NK-92 (cell line): ENCODE data around the gene CACNA1C.

Experiments
- DNase-seq: peaks from one replicate; lab custom pipeline; 2025; ENCODE audit not compliant: unreplicated experiment; lab: John Stamatoyannopoulos, UW

CACNA1C gene

GRCh38 chr12:2435511-2435910 is 382.7 kb downstream of the CACNA1C start:
- no peak for DNase-seq

- DNase-seq, result no peak
Measured at GRCh38 chr12:2439332-2440100, 386.7 kb downstream of the CACNA1C start.

DNA sequence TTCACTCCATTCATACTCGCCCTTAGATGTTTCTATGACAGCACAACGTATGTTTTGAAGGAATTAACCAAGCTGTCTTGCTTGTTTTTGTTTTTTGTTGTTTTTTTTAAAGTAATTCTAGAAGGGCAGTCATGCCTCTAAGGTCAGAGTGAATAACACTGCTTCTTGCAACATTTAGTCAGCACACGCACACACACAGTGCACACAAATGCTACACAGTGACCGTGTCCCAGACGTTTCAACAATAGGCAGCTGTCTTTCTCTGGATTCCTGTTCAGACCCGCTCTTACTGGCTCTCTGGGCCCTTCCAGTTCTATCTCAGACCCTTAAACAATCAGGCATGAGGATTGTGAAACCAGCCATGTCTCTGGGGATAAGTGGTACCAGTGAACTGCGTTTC is 391.0 kb downstream of the CACNA1C start:
- no peak for DNase-seq

DNA sequence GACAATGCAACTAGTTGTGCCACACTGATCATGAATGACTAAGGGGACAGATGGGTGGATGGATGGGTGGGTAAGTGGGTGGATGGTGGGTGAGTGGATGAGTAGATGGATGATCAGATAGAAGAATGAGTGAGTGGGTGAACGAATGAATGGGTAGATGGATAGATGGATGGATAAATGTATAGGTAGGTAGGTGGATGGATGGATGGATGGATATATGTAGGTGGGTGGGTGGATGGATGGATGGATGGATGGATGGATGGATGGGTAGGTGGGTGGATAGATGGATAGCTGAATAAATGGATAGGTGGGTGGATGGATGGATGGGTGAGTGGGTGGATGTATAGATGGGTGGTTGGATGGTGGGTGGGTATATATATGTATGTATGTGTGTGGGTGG is 393.2 kb downstream of the CACNA1C start:
- DNase-seq, result no peak

- DNase-seq, result no peak
Measured at GRCh38 chr12:2447861-2448260, 395.1 kb downstream of the CACNA1C start.

GRCh38 chr12:2449586-2449985 is 396.8 kb downstream of the CACNA1C start:
- no peak for DNase-seq

GRCh38 chr12:2450553-2450952 is 397.8 kb downstream of the CACNA1C start:
- DNase-seq, result no peak

DNA sequence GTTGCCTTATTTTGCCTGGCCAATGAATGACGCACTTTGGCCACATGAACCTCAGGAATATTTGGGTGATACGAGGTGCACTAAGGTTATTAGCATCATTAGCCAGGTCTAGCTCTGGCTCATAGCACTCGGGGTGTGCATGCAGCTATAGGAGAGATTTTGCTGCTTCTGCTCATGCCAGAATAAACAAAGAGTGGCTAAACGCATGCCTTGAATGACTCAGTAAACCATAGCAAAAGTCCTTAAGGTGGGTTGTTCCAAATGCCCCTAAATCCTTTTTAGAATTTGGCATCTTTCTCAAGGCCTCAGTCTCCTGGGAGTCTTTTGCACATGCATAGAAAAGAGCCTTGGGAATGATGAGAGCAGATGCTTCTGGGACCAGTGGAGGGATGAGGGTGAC is 398.2 kb downstream of the CACNA1C start:
- DNase-seq, result no peak

GRCh38 chr12:2451497-2451896 is 398.7 kb downstream of the CACNA1C start:
- no peak for DNase-seq

- no peak for DNase-seq
Measured at GRCh38 chr12:2453076-2453760, 400.4 kb downstream of the CACNA1C start.

- no peak for DNase-seq
Measured at GRCh38 chr12:2453761-2454090, 400.9 kb downstream of the CACNA1C start.

DNA sequence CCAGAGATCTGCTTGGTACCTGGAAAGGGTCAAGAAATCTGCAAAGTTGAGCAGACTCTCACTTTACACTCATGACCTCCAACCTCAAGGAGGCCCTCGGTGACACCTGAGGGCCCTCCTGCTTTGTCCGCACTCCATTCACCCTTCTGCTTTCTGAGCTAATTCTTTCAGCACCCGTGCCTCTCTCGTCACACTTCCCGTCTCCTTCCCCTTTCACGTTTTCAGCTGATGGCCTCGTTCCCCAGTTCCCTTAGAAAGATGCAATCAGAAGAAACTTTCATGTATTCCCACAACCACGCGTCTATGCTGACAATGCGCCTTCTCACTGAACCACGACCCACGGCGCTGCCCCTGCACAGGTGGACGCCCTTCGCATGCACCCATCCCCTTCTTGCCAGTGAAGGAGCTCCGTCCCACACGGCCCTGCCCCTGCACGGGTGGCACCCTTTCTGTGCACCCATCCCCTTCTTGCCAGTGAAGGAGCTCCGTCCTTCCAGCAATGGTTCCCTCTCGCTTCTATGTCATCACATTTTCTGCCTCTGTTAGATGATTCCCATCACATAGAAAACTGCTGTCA is 401.9 kb downstream of the CACNA1C start:
- DNase-seq, result no peak

DNA sequence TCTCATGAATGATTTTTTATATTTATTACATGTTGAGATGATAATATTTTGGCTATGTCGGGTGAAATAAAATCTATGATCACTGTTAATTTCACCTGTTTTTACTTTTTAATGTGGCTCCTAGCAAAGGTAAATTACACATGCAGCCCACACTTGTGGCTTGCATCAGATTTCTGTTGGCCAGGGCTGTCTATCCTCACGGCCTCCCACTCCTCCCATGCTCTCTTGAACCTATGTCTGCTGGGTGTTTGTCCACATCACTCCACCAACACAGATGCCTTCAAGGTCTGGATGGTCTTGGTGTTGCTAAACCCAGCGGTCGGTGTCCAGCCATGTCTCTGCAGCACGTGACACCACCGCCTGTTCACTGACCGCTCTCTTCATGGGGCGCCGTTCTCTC is 402.6 kb downstream of the CACNA1C start:
- no peak for DNase-seq

- no peak for DNase-seq
Measured at GRCh38 chr12:2456122-2456812, 403.5 kb downstream of the CACNA1C start.

DNA sequence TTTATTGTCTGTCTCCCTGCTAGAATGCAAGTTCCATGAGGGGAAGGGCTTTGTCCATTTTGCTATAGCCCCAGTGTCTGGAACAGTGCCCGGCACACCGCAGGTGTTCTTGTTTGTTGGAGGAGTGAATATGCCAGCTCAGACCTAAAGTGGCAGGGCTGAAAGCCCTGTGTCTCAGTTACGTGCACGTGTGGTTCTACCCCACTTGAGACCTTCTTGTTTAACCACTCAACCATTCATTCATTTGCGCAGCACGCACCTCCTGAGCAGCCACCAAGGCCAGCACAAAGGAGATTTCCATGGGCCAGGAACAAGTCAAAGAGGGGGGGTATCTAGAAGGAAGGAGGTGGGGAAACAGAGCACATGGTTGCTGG is 404.0 kb downstream of the CACNA1C start:
- no peak for DNase-seq

GRCh38 chr12:2457215-2457932 is 404.6 kb downstream of the CACNA1C start:
- no peak for DNase-seq

DNA sequence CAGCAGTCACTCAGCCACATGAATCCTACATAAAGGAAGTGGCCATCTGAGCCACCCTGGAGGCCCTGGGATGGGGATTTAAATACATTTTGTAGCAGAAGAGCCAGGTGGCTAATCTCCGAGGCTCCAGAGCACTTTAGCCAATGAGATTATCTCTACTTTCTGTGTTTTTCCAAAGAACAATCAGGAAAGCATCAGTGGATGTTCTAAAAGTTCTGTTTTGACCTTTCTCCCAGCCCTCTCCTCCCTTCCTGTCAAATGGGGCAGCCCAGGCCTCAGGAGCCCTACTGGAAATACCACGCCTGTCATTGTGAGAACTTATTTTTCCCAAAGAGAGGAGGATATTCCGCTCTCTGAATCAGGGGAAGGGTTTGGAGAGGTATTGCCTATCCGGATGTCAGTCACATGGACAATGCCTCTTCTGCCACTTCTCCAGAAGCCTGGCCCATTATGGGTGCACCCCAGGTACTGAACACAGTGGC is 405.2 kb downstream of the CACNA1C start:
- DNase-seq, result no peak

DNA sequence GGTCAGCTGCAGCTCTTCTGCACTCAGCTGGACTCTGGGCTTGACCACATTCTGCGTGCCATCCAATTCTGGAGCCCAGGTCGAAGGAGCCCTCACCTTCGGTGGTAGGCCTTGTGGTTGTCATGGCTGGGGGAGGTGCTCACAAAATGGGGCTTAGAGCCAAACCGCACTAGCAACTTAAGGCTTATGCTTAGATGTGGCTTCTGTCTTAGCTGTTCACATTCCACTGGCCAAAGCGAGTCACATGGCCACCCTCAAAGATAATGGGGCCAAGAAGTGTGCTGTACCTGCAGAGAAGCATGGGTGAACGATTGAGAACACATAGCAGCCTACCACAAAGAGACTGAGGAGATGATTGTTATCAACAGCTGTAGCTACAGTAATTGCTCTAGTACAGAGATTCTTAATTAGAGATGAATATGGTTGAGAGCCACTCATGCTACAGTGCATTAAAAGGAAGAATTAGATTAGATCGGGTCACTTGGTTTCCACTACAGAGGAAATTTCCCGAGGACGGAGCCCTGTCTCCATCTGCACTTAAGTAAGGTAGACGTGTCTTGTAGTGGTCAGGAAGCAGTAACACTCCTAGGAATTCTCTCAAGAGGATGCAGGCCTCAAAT is 407.4 kb downstream of the CACNA1C start:
- DNase-seq, result no peak

- DNase-seq, result no peak
Measured at GRCh38 chr12:2461046-2461445, 408.3 kb downstream of the CACNA1C start.

GRCh38 chr12:2461645-2462044 is 408.9 kb downstream of the CACNA1C start:
- no peak for DNase-seq

DNA sequence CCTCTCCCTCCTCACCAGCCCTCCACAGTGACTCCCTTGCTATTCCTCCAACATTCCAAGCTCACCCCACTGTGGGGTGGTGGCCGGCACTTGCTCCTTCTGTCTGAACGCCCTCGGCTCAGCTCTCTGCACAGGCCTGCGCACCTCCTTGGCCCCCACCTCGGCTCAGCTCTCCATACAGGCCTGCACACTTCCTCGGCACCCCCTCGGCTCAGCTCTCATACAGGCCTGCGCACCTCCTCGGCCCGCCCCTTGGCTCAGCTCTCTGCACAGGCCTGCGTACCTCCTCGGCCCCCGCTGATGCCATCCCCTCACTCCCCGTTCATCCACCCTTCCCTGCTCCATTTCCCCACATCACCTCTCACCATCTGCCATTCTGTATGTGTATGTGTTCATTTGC is 409.3 kb downstream of the CACNA1C start:
- no peak for DNase-seq
